Tongue (tissue), 2 donors: ENCODE data around the gene COL1A1. TPM values are rescaled to one million over a fixed set of nuclear protein-coding genes. Genes with fewer than 3 reads are reported as not detected.

ENCODE experiments used
- DNase-seq: peaks from one replicate; pipeline ENCODE4 v3.0.0-alpha.2; 2015
- total RNA-seq: library from RNA; depleted of rRNA; stranded (reverse); fragments of >200 nt; gene quantifications from one replicate; pipeline ENCODE4 v1.2.3, GENCODE V29; 2014

The COL1A1 gene
- total RNA-seq, 1 donor from 2014 or later = 3,144 TPM

- DNase-seq = no peak
These were observed 29.9 kb downstream of the COL1A1 start for GRCh38 chr17:50171371-50172071.

- no peak for DNase-seq
These were observed 30.6 kb downstream of the COL1A1 start for GRCh38 chr17:50170662-50171370.

- no peak for DNase-seq
These were observed 31.5 kb downstream of the COL1A1 start for GRCh38 chr17:50169881-50170459.

- peak; percentile 77 for DNase-seq
These were observed 32.2 kb downstream of the COL1A1 start for GRCh38 chr17:50169121-50169764.

- DNase-seq = no peak
These were observed 33.1 kb downstream of the COL1A1 start for GRCh38 chr17:50168319-50168718.

- DNase-seq = no peak
These were observed 34.1 kb downstream of the COL1A1 start for GRCh38 chr17:50167371-50167770.

- no peak for DNase-seq
These were observed 34.8 kb downstream of the COL1A1 start for GRCh38 chr17:50166518-50167181.

- peak; percentile 93 for DNase-seq
These were observed 35.4 kb downstream of the COL1A1 start, which contains the start of gene SGCA for GRCh38 chr17:50165867-50166517. SGCA (plus strand) TSS chr17:50166005; CDS start chr17:50166041, 36 bp downstream.

- DNase-seq = no peak
These were observed 36.0 kb downstream of the COL1A1 start for GRCh38 chr17:50165466-50165865.

- DNase-seq = no peak
These were observed 36.4 kb downstream of the COL1A1 start for GRCh38 chr17:50165066-50165465.

- DNase-seq = no peak
These were observed 36.8 kb downstream of the COL1A1 start for GRCh38 chr17:50164697-50164988.

GRCh38 chr17:50163843-50164696 lies 37.4 kb downstream of the COL1A1 start:
- DNase-seq = peak; percentile 65

GRCh38 chr17:50162466-50163254 lies 38.8 kb downstream of the COL1A1 start:
- no peak for DNase-seq

- no peak for DNase-seq
These were observed 39.5 kb downstream of the COL1A1 start for GRCh38 chr17:50161911-50162288.

GRCh38 chr17:50161023-50161910 lies 40.2 kb downstream of the COL1A1 start:
- DNase-seq = peak; percentile 98

GRCh38 chr17:50157891-50158290 lies 43.5 kb downstream of the COL1A1 start:
- DNase-seq = no peak

- DNase-seq = peak; percentile 45
These were observed 46.2 kb downstream of the COL1A1 start for GRCh38 chr17:50155115-50155819.

GRCh38 chr17:50154604-50155003 lies 46.8 kb downstream of the COL1A1 start:
- DNase-seq = no peak
